ENCODE measurements around the gene CNTNAP5.

GRCh38 chr2:124646166-124646815 is 621.2 kb downstream of the CNTNAP5 start:
- TF ChIP-seq BHLHE40 (IDR thresholded peaks at IDR 0.05; ENCODE audit: borderline replicate concordance) (no peak), NFRKB (IDR thresholded peaks at IDR 0.05) (no peak), TARDBP (IDR thresholded peaks at IDR 0.05) (no peak), L3MBTL2 (conservative IDR thresholded peaks at IDR 0.05) (no peak), ARNT (IDR thresholded peaks at IDR 0.05) (no peak), FOXK2 (IDR thresholded peaks at IDR 0.05) (no peak), FOXA1 (IDR thresholded peaks at IDR 0.05) (no peak), SUZ12 (IDR thresholded peaks at IDR 0.05) (no peak), FOXM1 (IDR thresholded peaks at IDR 0.05; ENCODE audit: borderline replicate concordance) (no peak), ELF4 (IDR thresholded peaks at IDR 0.05) (no peak), ZNF384 (IDR thresholded peaks at IDR 0.05) (no peak), SP1 (IDR thresholded peaks at IDR 0.05) (no peak), HDGF (IDR thresholded peaks at IDR 0.05; ENCODE audit: borderline replicate concordance) (no peak)

Data from HEK293T (cell line).